ENCODE measurements around the gene PPIL1. TPM values are rescaled to one million over a fixed set of nuclear protein-coding genes. Genes with fewer than 3 reads are reported as not detected.

Gene PPIL1
- total and polyA plus RNA-seq, 2 of the 13 experiments (the other 11 are each of a cell fraction or from before 2014, with no cell fraction given): 74.2 to 144 TPM

DNA sequence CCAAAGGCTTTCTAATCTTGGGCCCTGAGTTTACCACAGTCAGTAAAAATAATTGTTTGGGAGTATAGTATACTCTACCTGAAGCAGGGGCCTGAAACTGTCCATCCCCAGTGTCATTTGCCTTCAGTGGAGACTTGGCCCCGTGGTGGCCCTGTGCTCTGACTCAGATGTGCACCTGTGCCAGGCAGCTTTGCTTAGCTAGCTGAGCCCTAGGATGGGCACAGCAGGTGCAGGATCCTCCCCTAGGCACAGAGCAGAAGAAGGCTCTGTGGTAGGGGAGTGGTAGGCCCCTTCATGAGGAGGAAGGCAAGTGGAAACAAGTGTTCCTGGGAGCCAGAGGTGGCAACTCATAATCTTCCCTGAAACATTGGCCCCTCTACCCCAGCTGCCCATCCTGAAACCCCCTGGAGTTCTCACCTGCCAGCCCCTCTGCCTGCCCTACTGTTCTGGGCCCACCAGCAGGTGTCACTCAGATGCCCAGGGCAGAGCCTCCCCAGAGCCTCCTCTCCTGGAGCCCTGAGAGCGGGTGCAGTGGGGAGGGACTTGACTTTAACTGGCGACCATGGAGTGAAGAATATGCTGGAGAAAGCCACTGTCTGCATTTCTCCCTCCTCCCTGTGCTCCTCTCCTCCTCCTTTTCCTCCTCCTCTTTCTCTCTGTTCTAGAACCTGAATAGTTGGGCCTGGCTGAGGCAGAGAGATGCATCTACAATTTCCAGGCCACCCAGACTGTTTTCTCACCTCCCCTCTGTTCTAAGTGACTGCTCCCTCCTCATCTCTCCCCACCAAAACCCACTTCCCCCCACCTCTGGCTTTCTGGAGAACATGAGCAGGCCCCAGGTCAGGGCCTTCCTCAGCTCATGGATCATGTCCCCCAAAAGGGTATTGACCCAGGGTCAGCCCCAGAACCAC lies 38.2 kb downstream of the PPIL1 start (continued):
- TF ChIP-seq, protein P1, sequence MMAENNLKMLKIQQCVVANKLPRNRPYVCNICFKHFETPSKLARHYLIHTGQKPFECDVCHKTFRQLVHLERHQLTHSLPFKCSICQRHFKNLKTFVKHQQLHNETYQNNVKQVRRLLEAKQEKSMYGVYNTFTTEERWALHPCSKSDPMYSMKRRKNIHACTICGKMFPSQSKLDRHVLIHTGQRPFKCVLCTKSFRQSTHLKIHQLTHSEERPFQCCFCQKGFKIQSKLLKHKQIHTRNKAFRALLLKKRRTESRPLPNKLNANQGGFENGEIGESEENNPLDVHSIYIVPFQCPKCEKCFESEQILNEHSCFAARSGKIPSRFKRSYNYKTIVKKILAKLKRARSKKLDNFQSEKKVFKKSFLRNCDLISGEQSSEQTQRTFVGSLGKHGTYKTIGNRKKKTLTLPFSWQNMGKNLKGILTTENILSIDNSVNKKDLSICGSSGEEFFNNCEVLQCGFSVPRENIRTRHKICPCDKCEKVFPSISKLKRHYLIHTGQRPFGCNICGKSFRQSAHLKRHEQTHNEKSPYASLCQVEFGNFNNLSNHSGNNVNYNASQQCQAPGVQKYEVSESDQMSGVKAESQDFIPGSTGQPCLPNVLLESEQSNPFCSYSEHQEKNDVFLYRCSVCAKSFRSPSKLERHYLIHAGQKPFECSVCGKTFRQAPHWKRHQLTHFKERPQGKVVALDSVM (CRISPR knock-in tag; IDR thresholded peaks at IDR 0.05): peak; percentile 54; the same call in 1 of the 2 replicates
- TF ChIP-seq, protein P2, sequence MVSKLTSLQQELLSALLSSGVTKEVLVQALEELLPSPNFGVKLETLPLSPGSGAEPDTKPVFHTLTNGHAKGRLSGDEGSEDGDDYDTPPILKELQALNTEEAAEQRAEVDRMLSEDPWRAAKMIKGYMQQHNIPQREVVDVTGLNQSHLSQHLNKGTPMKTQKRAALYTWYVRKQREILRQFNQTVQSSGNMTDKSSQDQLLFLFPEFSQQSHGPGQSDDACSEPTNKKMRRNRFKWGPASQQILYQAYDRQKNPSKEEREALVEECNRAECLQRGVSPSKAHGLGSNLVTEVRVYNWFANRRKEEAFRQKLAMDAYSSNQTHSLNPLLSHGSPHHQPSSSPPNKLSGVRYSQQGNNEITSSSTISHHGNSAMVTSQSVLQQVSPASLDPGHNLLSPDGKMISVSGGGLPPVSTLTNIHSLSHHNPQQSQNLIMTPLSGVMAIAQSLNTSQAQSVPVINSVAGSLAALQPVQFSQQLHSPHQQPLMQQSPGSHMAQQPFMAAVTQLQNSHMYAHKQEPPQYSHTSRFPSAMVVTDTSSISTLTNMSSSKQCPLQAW (CRISPR knock-in tag; IDR thresholded peaks at IDR 0.05): 0 out of 2 replicates have a peak, but pooled peaks have one; percentile 36
- TF ChIP-seq BRCA1 (CRISPR knock-in tag; IDR thresholded peaks at IDR 0.05): no peak

DNA sequence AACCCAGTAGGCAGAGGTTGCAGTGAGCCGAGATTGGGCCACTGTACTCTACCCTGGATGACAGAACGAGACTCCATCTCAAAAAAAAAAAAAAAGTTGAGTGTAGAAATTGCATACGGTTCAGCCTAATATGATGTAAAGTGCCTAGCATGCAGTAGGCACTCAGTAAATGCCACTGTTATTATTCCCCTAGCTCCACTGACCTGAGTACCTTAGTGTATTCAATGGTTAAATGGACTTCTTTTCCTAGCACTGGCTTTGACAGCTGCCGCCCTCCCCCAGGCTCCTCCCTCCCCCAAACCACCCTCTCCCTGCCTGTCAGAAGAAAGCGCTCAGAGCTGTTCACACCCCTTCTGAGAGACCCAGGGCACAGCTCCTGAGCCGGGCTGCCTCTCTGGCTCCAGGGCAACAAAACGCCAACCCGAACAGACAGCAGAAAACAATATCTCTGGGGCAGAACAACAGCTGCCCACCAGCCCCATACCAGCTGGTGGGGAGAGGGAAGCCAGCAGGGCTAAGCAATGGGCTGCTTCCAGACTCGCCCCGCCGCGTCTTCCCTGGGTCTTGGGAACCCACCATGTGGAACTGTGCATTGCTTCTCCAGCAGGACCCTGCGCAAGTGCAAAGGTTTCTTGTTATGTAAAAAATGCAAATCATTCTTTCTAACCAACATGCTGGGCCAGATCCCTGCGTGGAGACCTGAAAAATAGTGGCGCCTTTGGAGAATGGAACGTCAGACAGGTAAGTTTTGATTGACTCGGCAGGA lies 39.8 kb downstream of the PPIL1 start:
- FAIRE-seq (peak; percentile 39), ATAC-seq (peak; percentile 16), DNase-seq (ENCODE audit: low spot score) (no peak)
- WGBS (ENCODE audit: low lambda C conversion rate): 11% methylated on average over 16 of the region's 17 CpGs
- no peaks in the 10 kb centered on the region for H4K20me1 ChIP-seq (ENCODE audit: insufficient read depth, low read length)
- peak overlapping the region; percentile 28 for H3K27ac ChIP-seq (ENCODE audit: extremely low read length, insufficient read depth, low read length)
- H3K9me3 ChIP-seq (ENCODE audit: low read length): peaks cover 3% of the 10 kb centered on the region; the same call in 1 of the 2 replicates
- H3K27me3 ChIP-seq (ENCODE audit: control insufficient read depth in 1 of 2, insufficient read depth in 2 of 2, low read length in 2 of 2): peaks cover 11 to 24% of the 10 kb centered on the region in 2 experiments
- H3K36me3 ChIP-seq (replicated peaks in 1 of 2; ENCODE audit: control insufficient read depth in 1 of 2, insufficient read depth in 2 of 2, low read length in 2 of 2): no peaks in the 10 kb centered on the region
- no peaks in the 10 kb centered on the region for H3K79me2 ChIP-seq (ENCODE audit: insufficient read depth, low read length)
- H3K9ac ChIP-seq (ENCODE audit: insufficient read depth, low read depth, low read length): peak overlapping the region; percentile 54
- ChIA-PET POLR2A (interaction anchor here (0.9 to 1.8 kb wide), 3 partner anchors 14 to 151 kb away, joined by 3 to 6 read pairs (median 4); partner anchors contain the start of genes C6orf89 and MTCH1), CTCF (ENCODE audit: low intra/inter-chr PET ratio, low total read pairs) (interaction anchor here (2.3 kb wide), 1 partner anchor 16 kb away, joined by 6 read pairs; no protein-coding TSS in a partner anchor)
- intact Hi-C loops (cut with micrococcal nuclease; ENCODE audit: unreplicated experiment) (loop anchor here (2.0 kb wide), 1 partner anchor 38 kb away; no protein-coding TSS in a partner anchor), in situ Hi-C loops (cut with HindIII; ENCODE audit: extremely low pct_ligation_motif_present, low pct_unique_long_range_greater_than_20kb) (no loop called here)
- H2AFZ ChIP-seq (ENCODE audit: low read length): peak overlapping the region; percentile 16
- H3K4me1 ChIP-seq (ENCODE audit: insufficient read depth, low read length): peaks cover 80% of the 10 kb centered on the region
- H3K4me2 ChIP-seq (ENCODE audit: low read depth, low read length): peak overlapping the region; percentile 78
- no TSS peak for BruUV-seq (replicated peaks)
- peak overlapping the region; percentile 42 to 65 (median 42) for H3K4me3 ChIP-seq (replicated peaks in 1 of 3; ENCODE audit: insufficient read depth in 1 of 3, low read depth in 2 of 3, low read length in 3 of 3)
- TF ChIP-seq ZNF788 (CRISPR knock-in tag; IDR thresholded peaks at IDR 0.05; ENCODE audit: borderline replicate concordance) (0 out of 2 replicates have a peak, but pooled peaks have one; percentile 29), ZKSCAN8 (CRISPR knock-in tag; IDR thresholded peaks at IDR 0.05; ENCODE audit: borderline replicate concordance) (peak; percentile 60; the same call in 1 of the 2 replicates), ZFX (CRISPR knock-in tag; IDR thresholded peaks at IDR 0.05; ENCODE audit: low read depth) (no peak), SMAD1 (CRISPR knock-in tag; IDR thresholded peaks at IDR 0.05; ENCODE audit: borderline replicate concordance, low read depth) (no peak)
- TF ChIP-seq, protein P3, sequence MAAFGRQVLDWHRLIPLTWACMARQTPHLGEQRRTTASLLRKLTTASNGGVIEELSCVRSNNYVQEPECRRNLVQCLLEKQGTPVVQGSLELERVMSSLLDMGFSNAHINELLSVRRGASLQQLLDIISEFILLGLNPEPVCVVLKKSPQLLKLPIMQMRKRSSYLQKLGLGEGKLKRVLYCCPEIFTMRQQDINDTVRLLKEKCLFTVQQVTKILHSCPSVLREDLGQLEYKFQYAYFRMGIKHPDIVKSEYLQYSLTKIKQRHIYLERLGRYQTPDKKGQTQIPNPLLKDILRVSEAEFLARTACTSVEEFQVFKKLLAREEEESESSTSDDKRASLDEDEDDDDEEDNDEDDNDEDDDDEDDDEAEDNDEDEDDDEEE (CRISPR knock-in tag; IDR thresholded peaks at IDR 0.05): no peak; the same call in 1 of the 2 replicates
- TF ChIP-seq, protein P4, sequence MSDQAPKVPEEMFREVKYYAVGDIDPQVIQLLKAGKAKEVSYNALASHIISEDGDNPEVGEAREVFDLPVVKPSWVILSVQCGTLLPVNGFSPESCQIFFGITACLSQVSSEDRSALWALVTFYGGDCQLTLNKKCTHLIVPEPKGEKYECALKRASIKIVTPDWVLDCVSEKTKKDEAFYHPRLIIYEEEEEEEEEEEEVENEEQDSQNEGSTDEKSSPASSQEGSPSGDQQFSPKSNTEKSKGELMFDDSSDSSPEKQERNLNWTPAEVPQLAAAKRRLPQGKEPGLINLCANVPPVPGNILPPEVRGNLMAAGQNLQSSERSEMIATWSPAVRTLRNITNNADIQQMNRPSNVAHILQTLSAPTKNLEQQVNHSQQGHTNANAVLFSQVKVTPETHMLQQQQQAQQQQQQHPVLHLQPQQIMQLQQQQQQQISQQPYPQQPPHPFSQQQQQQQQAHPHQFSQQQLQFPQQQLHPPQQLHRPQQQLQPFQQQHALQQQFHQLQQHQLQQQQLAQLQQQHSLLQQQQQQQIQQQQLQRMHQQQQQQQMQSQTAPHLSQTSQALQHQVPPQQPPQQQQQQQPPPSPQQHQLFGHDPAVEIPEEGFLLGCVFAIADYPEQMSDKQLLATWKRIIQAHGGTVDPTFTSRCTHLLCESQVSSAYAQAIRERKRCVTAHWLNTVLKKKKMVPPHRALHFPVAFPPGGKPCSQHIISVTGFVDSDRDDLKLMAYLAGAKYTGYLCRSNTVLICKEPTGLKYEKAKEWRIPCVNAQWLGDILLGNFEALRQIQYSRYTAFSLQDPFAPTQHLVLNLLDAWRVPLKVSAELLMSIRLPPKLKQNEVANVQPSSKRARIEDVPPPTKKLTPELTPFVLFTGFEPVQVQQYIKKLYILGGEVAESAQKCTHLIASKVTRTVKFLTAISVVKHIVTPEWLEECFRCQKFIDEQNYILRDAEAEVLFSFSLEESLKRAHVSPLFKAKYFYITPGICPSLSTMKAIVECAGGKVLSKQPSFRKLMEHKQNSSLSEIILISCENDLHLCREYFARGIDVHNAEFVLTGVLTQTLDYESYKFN (CRISPR knock-in tag; conservative IDR thresholded peaks at IDR 0.05): 0 out of 2 replicates have a peak, but pooled peaks have one; percentile 26

Data from HepG2 (cell line).